Measurements from ENCODE around the gene TAS2R60. TPM values are rescaled to one million over a fixed set of nuclear protein-coding genes. Genes with fewer than 3 reads are reported as not detected.

Gene TAS2R60
- total RNA-seq, 1 experiment from 2014 or later = not detected

DNA sequence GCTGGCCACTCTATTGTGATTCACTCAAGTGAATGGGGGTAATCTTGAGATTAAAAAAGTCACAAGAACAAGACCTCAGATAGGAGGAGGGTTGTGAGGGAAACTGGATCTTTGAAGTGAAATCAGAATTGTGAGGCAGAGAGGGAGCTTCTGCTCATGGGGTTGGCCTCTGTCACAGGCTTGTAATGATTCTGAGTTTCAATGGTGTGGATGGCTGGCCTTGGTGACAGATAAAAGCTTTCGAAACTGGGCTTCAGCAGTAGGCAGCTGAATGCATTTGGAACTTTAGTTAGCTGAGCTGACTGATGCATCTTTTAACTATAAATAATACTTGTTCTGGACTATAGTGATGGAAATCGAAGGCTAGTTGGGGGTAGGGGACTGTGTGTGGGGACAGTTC is 12.2 kb downstream of the TAS2R60 start:
- no peaks in the 10 kb centered on the region for H3K36me3 ChIP-seq (ENCODE audit: insufficient read depth, low read length, poor library complexity, severe bottlenecking)
- intact Hi-C loops (cut with micrococcal nuclease; ENCODE audit: unreplicated experiment) = no loop called here

DNA sequence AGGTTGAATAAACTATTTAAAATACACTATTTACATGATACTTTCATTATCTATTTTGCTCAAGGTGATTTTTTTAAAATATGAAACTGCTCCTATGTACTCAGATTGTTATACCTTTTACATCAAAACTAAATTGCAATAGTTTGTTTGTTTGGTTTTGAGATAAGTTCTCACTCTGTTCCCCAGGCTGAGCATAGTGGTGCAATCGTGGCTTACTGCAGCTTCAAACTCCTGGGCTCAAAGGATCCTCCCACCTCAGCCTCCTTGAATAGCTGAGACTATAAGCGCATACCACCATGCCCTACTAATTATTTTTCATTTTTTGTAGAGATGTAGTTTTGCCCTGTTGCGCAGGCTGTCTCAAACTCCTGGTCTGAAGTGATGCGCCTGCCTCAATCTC is 12.7 kb downstream of the TAS2R60 start:
- H3K27me3 ChIP-seq (replicated peaks; ENCODE audit: insufficient read depth, low read depth, low read length, poor library complexity) = no peaks in the 10 kb centered on the region
- H3K36me3 ChIP-seq (ENCODE audit: insufficient read depth, low read length, poor library complexity, severe bottlenecking) = no peaks in the 10 kb centered on the region
- CTCF ChIA-PET = no interaction called here
- H3K4me3 ChIP-seq (ENCODE audit: low read depth, low read length, poor library complexity, severe bottlenecking) = no peak overlapping the region
- no peaks in the 10 kb centered on the region for H3K4me1 ChIP-seq (ENCODE audit: insufficient read depth, low read length, poor library complexity, severe bottlenecking)
- intact Hi-C loops (cut with micrococcal nuclease; ENCODE audit: unreplicated experiment) = no loop called here
- H3K9me3 ChIP-seq (ENCODE audit: low read depth, low read length, poor library complexity, severe bottlenecking) = no peaks in the 10 kb centered on the region
- H3K27ac ChIP-seq (ENCODE audit: low read depth, low read length, poor library complexity, severe bottlenecking) = no peak overlapping the region
- BruUV-seq (replicated peaks) = no TSS peak
- TF ChIP-seq CTCF (conservative IDR thresholded peaks at IDR 0.05; ENCODE audit: low read depth, low read length) (no peak), EZH2 (IDR thresholded peaks at IDR 0.05; ENCODE audit: borderline replicate concordance, low read depth, low read length, poor library complexity, severe bottlenecking) (no peak)
- no peak for DNase-seq (ENCODE audit: low spot score)
- POLR2A ChIA-PET (ENCODE audit: low non-redundant PET) = no interaction called here

More for the DNA sequence above, 12.2 kb downstream of the TAS2R60 start:
- H3K9me3 ChIP-seq (ENCODE audit: low read depth, low read length, poor library complexity, severe bottlenecking) = no peaks in the 10 kb centered on the region
- H3K4me1 ChIP-seq (ENCODE audit: insufficient read depth, low read length, poor library complexity, severe bottlenecking) = no peaks in the 10 kb centered on the region
- POLR2A ChIA-PET (ENCODE audit: low non-redundant PET) = no interaction called here
- CTCF ChIA-PET = no interaction called here
- no TSS peak for BruUV-seq (replicated peaks)
- TF ChIP-seq EZH2 (IDR thresholded peaks at IDR 0.05; ENCODE audit: borderline replicate concordance, low read depth, low read length, poor library complexity, severe bottlenecking) (no peak), CTCF (conservative IDR thresholded peaks at IDR 0.05; ENCODE audit: low read depth, low read length) (no peak)
- no peak overlapping the region for H3K27ac ChIP-seq (ENCODE audit: low read depth, low read length, poor library complexity, severe bottlenecking)
- no peak overlapping the region for H3K4me3 ChIP-seq (ENCODE audit: low read depth, low read length, poor library complexity, severe bottlenecking)
- no peaks in the 10 kb centered on the region for H3K27me3 ChIP-seq (replicated peaks; ENCODE audit: insufficient read depth, low read depth, low read length, poor library complexity)
- DNase-seq (ENCODE audit: low spot score) = no peak

GRCh38 chr7:143456992-143457793 is 13.9 kb downstream of the TAS2R60 start:
- intact Hi-C loops (cut with micrococcal nuclease; ENCODE audit: unreplicated experiment) = no loop called here
- TF ChIP-seq EZH2 (IDR thresholded peaks at IDR 0.05; ENCODE audit: borderline replicate concordance, low read depth, low read length, poor library complexity, severe bottlenecking) (no peak), CTCF (conservative IDR thresholded peaks at IDR 0.05; ENCODE audit: low read depth, low read length) (no peak)
- CTCF ChIA-PET = no interaction called here
- no peaks in the 10 kb centered on the region for H3K4me1 ChIP-seq (ENCODE audit: insufficient read depth, low read length, poor library complexity, severe bottlenecking)
- no peak overlapping the region for H3K27ac ChIP-seq (ENCODE audit: low read depth, low read length, poor library complexity, severe bottlenecking)
- no TSS peak for BruUV-seq (replicated peaks)
- H3K36me3 ChIP-seq (ENCODE audit: insufficient read depth, low read length, poor library complexity, severe bottlenecking) = no peaks in the 10 kb centered on the region
- POLR2A ChIA-PET (ENCODE audit: low non-redundant PET) = no interaction called here
- H3K9me3 ChIP-seq (ENCODE audit: low read depth, low read length, poor library complexity, severe bottlenecking) = no peaks in the 10 kb centered on the region
- no peak overlapping the region for H3K4me3 ChIP-seq (ENCODE audit: low read depth, low read length, poor library complexity, severe bottlenecking)
- no peaks in the 10 kb centered on the region for H3K27me3 ChIP-seq (replicated peaks; ENCODE audit: insufficient read depth, low read depth, low read length, poor library complexity)
- DNase-seq (ENCODE audit: low spot score) = no peak

Measured in A673 (cell line).